ENCODE results near the gene FAM193A. TPM values are rescaled to one million over a fixed set of nuclear protein-coding genes. Genes with fewer than 3 reads are reported as not detected.
"Not testable (repeated sequence)": the region's sequence is repeated elsewhere in the genome, so short reads cannot be mapped to it uniquely, and the experiment has no call there.

Gene FAM193A
- total RNA-seq, 2 experiments from 2014 or later: 28.4 to 30.0 TPM

GRCh38 chr4:2534904-2535375 lies 1.5 kb upstream of the FAM193A start:
- H3K4me3 Mint-ChIP-seq: peak overlapping the region; percentile 90
- ATAC-seq (ENCODE audit: poor library complexity) (no peak), DNase-seq (peak in 1 of 14 experiments; percentile 25)
- H3K27me3 ChIP-seq (ENCODE audit: control insufficient read depth in 1 of 2, insufficient read depth in 2 of 2, low read length in 2 of 2): no peaks in the 10 kb centered on the region
- peak overlapping the region; percentile 89 for H3K27ac Mint-ChIP-seq
- no peaks in the 10 kb centered on the region for H3K27me3 Mint-ChIP-seq
- peaks cover 20% of the 10 kb centered on the region for H3K4me1 Mint-ChIP-seq (ENCODE audit: low read depth)
- POLR2A ChIA-PET: interaction anchor here (0.7 to 2.6 kb wide), 4 partner anchors 12 to 273 kb away, joined by 3 to 17 read pairs (median 6); partner anchors contain the start of genes CFAP99, MXD4, RNF4 and ZFYVE28
- intact Hi-C loops (cut with DNase I, micrococcal nuclease): loop anchor here (5.0 to 10.0 kb wide), 9 partner anchors 53 to 1000 kb away; partner anchors contain the start of genes ADD1 (in 1 of the 2), FAM53A (in 1 of the 2), HAUS3 (in 1 of the 2) and HTT (in 1 of the 2)
- no peak overlapping the region for H3K27ac ChIP-seq (ENCODE audit: low read depth in 1 of 2, low read length in 2 of 2)
- no peaks in the 10 kb centered on the region for H3K9me3 Mint-ChIP-seq
- H3K9me3 ChIP-seq (ENCODE audit: control insufficient read depth in 1 of 2, insufficient read depth in 1 of 2, low read length in 2 of 2): no peaks in the 10 kb centered on the region
- H3K36me3 ChIP-seq (ENCODE audit: insufficient read depth, low read length): peaks cover 2% of the 10 kb centered on the region
- TF ChIP-seq CTCF (IDR thresholded peaks at IDR 0.05): no peak
- H3K4me1 ChIP-seq (ENCODE audit: insufficient read depth, low read length): peaks cover 34% of the 10 kb centered on the region
- H3K4me3 ChIP-seq (ENCODE audit: low read length): peak overlapping the region; percentile 59
- CTCF ChIA-PET: no interaction called here
- peaks cover 5% of the 10 kb centered on the region for H3K36me3 Mint-ChIP-seq (ENCODE audit: low read depth)

GRCh38 chr4:2535376-2536192 lies 863 bp upstream of the FAM193A start:
- H3K36me3 ChIP-seq (ENCODE audit: insufficient read depth, low read length): peaks cover 2% of the 10 kb centered on the region
- POLR2A ChIA-PET: interaction anchor here (0.6 to 2.6 kb wide), 18 partner anchors 10 to 758 kb away, joined by 3 to 48 read pairs (median 4); partner anchors contain the start of genes CFAP99, HAUS3, MXD4 and NELFA
- peaks cover 38% of the 10 kb centered on the region for H3K4me1 ChIP-seq (ENCODE audit: insufficient read depth, low read length)
- no peaks in the 10 kb centered on the region for H3K27me3 ChIP-seq (ENCODE audit: control insufficient read depth in 1 of 2, insufficient read depth in 2 of 2, low read length in 2 of 2)
- H3K4me3 ChIP-seq (ENCODE audit: low read length): peak overlapping the region; percentile 59
- peak; percentile 2 for ATAC-seq (ENCODE audit: poor library complexity)
- CTCF ChIA-PET: no interaction called here
- no peaks in the 10 kb centered on the region for H3K9me3 ChIP-seq (ENCODE audit: control insufficient read depth in 1 of 2, insufficient read depth in 1 of 2, low read length in 2 of 2)
- peak overlapping the region; percentile 89 for H3K27ac Mint-ChIP-seq
- DNase-seq: peak; percentile 7 to 77 (median 36)
- peak overlapping the region; percentile 90 for H3K4me3 Mint-ChIP-seq
- no peaks in the 10 kb centered on the region for H3K9me3 Mint-ChIP-seq
- peak overlapping the region; percentile 10 to 59 for H3K27ac ChIP-seq (ENCODE audit: low read depth in 1 of 2, low read length in 2 of 2)
- intact Hi-C loops (cut with DNase I, micrococcal nuclease): loop anchor here (1.0 to 10.0 kb wide), 14 partner anchors 66 to 999 kb away; partner anchors contain the start of genes HAUS3 (in 2 of the 2), POLN (in 2 of the 2), RNF4 (in 2 of the 2) and ADD1 (in 1 of the 2)
- H3K4me1 Mint-ChIP-seq (ENCODE audit: low read depth): peaks cover 20% of the 10 kb centered on the region
- TF ChIP-seq CTCF (IDR thresholded peaks at IDR 0.05): no peak
- H3K27me3 Mint-ChIP-seq: no peaks in the 10 kb centered on the region
- H3K36me3 Mint-ChIP-seq (ENCODE audit: low read depth): peaks cover 5% of the 10 kb centered on the region

DNA sequence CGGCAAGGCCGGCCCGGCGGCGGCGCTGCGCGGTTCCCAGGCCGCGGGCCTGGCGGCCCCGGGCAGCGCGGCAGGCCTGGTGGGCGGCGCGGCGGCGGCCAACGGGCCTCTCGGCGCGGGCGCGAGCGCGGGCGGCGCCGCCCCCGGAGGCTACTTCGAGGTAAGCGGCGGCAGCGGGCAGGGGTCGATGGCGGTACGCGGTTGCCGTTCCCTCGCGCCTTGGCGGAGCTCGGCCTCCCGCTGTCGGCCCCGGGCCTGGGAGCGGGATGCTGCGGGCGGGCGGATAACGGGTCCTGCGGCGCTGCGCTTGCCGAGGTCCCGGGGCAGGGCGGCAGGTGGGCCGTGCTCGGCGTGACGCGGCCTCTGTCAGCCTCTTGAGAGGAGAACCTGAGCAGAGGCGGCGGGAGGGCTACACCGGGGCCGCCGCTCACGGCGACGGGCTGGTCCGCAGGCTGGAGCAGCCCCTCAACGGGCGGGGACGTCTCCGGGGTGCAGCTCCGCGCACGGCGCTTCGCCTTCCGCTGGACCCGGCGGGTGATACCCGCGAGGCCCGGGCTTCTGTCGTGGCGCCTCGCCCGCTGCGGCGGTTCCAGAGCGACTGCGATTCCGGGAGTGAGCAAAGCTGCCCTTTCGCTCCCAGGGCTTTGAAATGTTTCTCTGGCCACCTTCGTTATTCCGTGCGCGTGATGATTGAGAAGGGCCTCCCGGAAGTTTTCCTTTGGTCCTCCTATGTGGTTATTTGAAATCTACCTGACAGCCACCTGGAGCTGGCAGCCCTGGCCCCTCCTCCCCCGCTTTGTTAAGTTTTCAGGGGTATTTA lies 774 bp downstream of the FAM193A start:
- Mint-ChIP-seq H3K27ac (peak overlapping the region; percentile 86), H3K36me3 (ENCODE audit: low read depth) (peaks cover 9% of the 10 kb centered on the region), H3K9me3 (no peaks in the 10 kb centered on the region), H3K4me3 (peak overlapping the region; percentile 95), H3K27me3 (no peaks in the 10 kb centered on the region), H3K4me1 (ENCODE audit: low read depth) (peaks cover 20% of the 10 kb centered on the region)
- ATAC-seq (ENCODE audit: poor library complexity): peak; percentile 3
- Histone ChIP-seq H3K9me3 (ENCODE audit: control insufficient read depth in 1 of 2, insufficient read depth in 1 of 2, low read length in 2 of 2) (no peaks in the 10 kb centered on the region), H3K27me3 (ENCODE audit: control insufficient read depth in 1 of 2, insufficient read depth in 2 of 2, low read length in 2 of 2) (no peaks in the 10 kb centered on the region), H3K4me3 (ENCODE audit: low read length) (peak overlapping the region; percentile 61), H3K27ac (ENCODE audit: low read depth in 1 of 2, low read length in 2 of 2) (peak overlapping the region; percentile 26 to 70), H3K4me1 (ENCODE audit: insufficient read depth, low read length) (peaks cover 50% of the 10 kb centered on the region), H3K36me3 (ENCODE audit: insufficient read depth, low read length) (peaks cover 2% of the 10 kb centered on the region)
- DNase-seq: peak; percentile 14 to 79 (median 48)
- intact Hi-C loops (cut with DNase I, micrococcal nuclease): loop anchor here (2.0 to 10.0 kb wide), 10 partner anchors 70 to 998 kb away; partner anchors contain the start of genes ADD1 (in 1 of the 2), FAM53A (in 1 of the 2), GRK4 (in 1 of the 2) and HAUS3 (in 1 of the 2)
- ChIA-PET CTCF (interaction anchor here (1.5 to 1.9 kb wide), 2 partner anchors 67 to 125 kb away, joined by 5 read pairs; no protein-coding TSS in a partner anchor), POLR2A (interaction anchor here (0.9 to 2.6 kb wide), 8 partner anchors 34 to 529 kb away, joined by 3 to 48 read pairs (median 4); partner anchors contain the start of genes CFAP99, MXD4, NELFA and RNF4)
- TF ChIP-seq CTCF (IDR thresholded peaks at IDR 0.05): no peak

DNA sequence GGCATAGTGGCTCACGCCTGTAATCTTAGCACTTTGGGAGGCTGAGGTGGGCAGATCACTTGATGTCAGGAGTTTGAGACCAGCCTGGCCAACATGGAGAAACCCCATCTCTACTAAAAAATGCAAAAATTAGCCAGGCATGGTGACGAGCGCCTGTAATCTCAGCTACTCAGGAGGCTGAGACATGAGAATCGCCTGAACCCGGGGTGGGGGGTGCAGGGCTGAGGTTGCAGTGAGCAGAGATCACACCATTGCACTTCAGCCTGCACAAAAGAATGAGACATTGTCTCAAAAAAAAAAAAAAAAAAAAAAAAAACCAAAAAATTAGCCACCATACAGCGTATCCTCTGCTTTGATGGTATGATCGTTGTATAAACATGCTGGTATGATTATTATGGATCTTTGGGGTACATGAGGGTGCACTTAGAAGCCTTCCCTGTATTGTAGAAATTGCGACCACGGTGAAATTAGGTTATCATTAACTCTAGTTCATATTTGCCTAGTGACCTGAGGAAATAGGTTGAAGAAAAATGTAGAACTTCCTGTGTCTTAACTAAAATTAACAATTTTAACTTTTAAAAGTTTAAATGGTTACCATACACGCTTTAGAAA lies 7.2 kb downstream of the FAM193A start:
- H3K27ac ChIP-seq (ENCODE audit: low read depth in 1 of 2, low read length in 2 of 2); intact Hi-C loops (cut with DNase I, micrococcal nuclease); H3K9me3 Mint-ChIP-seq; DNase-seq; H3K4me3 Mint-ChIP-seq; CTCF ChIA-PET; H3K27me3 Mint-ChIP-seq; H3K36me3 Mint-ChIP-seq (ENCODE audit: low read depth); ATAC-seq (ENCODE audit: poor library complexity); H3K36me3 ChIP-seq (ENCODE audit: insufficient read depth, low read length); H3K27me3 ChIP-seq (ENCODE audit: control insufficient read depth in 1 of 2, insufficient read depth in 2 of 2, low read length in 2 of 2); H3K27ac Mint-ChIP-seq; H3K9me3 ChIP-seq (ENCODE audit: control insufficient read depth in 1 of 2, insufficient read depth in 1 of 2, low read length in 2 of 2); H3K4me3 ChIP-seq (ENCODE audit: low read length); POLR2A ChIA-PET: not testable (repeated sequence)
- peaks cover 32% of the 10 kb centered on the region for H3K4me1 Mint-ChIP-seq (ENCODE audit: low read depth)
- peaks cover 51% of the 10 kb centered on the region for H3K4me1 ChIP-seq (ENCODE audit: insufficient read depth, low read length)

Measured in CD4-positive, alpha-beta T cell (primary cell).